GM10266 (cell line): ENCODE data around the gene ERC1.

Source experiments
- DNase-seq: peaks from one replicate; pipeline ENCODE4 v3.0.0; 2012; ENCODE audit errors: extremely low spot score
- CTCF ChIP-seq: IDR thresholded peaks from 2 replicates; pipeline ENCODE4 v1.5.1; 2012; ENCODE audit warnings: mild to moderate bottlenecking, low read depth; ENCODE audit not compliant: control insufficient read depth, insufficient read depth; ENCODE audit errors: missing control alignments

ERC1 gene

GRCh38 chr12:1527789-1528188, 536.8 kb downstream of the ERC1 start:
- no peak for TF ChIP-seq CTCF
- DNase-seq = no peak

GRCh38 chr12:1528791-1529190, 537.8 kb downstream of the ERC1 start:
- no peak for TF ChIP-seq CTCF
- no peak for DNase-seq

GRCh38 chr12:1529228-1529861, 538.3 kb downstream of the ERC1 start:
- DNase-seq = no peak
- no peak for TF ChIP-seq CTCF

GRCh38 chr12:1529862-1530591, 539.0 kb downstream of the ERC1 start:
- no peak for TF ChIP-seq CTCF
- peak; percentile 73 for DNase-seq

GRCh38 chr12:1530592-1531152, 539.6 kb downstream of the ERC1 start:
- peak; percentile 68 for DNase-seq
- no peak for TF ChIP-seq CTCF

GRCh38 chr12:1531153-1531653, 540.2 kb downstream of the ERC1 start:
- DNase-seq = no peak
- TF ChIP-seq CTCF = no peak
